SK-N-SH treated with all-trans-retinoic acid at 6 μM for 48 hours (cell line): ENCODE results near the gene CAPN11.

ENCODE experiments used
- ATAC-seq: fragments of 200-7000 bp; cut with Tn5 transposase; 3 replicates; pipeline ENCODE4 v1.9.1; 2020; ENCODE audit warnings: mild to moderate bottlenecking, moderate library complexity
- ARNTL ChIP-seq: fragments of 450-650 bp; formaldehyde crosslinking; IDR thresholded peaks from 2 replicates; pipeline ENCODE4 v1.5.0; 2020; ENCODE audit warnings: low read depth, mild to moderate bottlenecking, moderate library complexity, borderline replicate concordance
- BACH2 ChIP-seq: fragments of 250-450 bp; sonication (Bioruptor Pico); IDR thresholded peaks from 2 replicates; pipeline ENCODE4 v1.9.0; 2021; ENCODE audit warnings: mild to moderate bottlenecking, borderline replicate concordance
- CSDC2 ChIP-seq: fragments of 250-450 bp; sonication (Bioruptor Pico); IDR thresholded peaks from 2 replicates; pipeline ENCODE4 v1.5.0; 2020; ENCODE audit warnings: mild to moderate bottlenecking, moderate library complexity
- ESRRG ChIP-seq: fragments of 250-450 bp; sonication (Bioruptor Pico); IDR thresholded peaks from 2 replicates; pipeline ENCODE4 v1.6.1; 2021; ENCODE audit warnings: mild to moderate bottlenecking
- GLIS3 ChIP-seq: fragments of 250-450 bp; sonication (Bioruptor Pico); IDR thresholded peaks from 2 replicates; pipeline ENCODE4 v1.5.0; 2020; ENCODE audit warnings: mild to moderate bottlenecking, moderate library complexity
- ISL1 ChIP-seq: fragments of 250-450 bp; sonication (Bioruptor Pico); IDR thresholded peaks from 2 replicates; pipeline ENCODE4 v2.1.2; 2022; ENCODE audit warnings: mild to moderate bottlenecking, moderate library complexity
- OSR1 ChIP-seq: fragments of 250-450 bp; sonication (Bioruptor Pico); IDR thresholded peaks from 2 replicates; pipeline ENCODE4 v1.8.0; 2022; ENCODE audit warnings: moderate library complexity, mild to moderate bottlenecking, inconsistent platforms
- PPARA ChIP-seq: fragments of 250-450 bp; sonication (Bioruptor Pico); IDR thresholded peaks from 2 replicates; pipeline ENCODE4 v1.5.0; 2020; ENCODE audit warnings: mild to moderate bottlenecking, borderline replicate concordance
- RARB ChIP-seq: fragments of 250-450 bp; sonication (Bioruptor Pico); IDR thresholded peaks from 2 replicates; pipeline ENCODE4 v1.8.0; 2021; ENCODE audit warnings: mild to moderate bottlenecking, moderate library complexity
- SNAI2 ChIP-seq: fragments of 250-450 bp; sonication (Bioruptor Pico); IDR thresholded peaks from 2 replicates; pipeline ENCODE4 v1.5.0; 2020; ENCODE audit warnings: mild to moderate bottlenecking, moderate library complexity
- TOX ChIP-seq: fragments of 250-450 bp; sonication (Bioruptor Pico); IDR thresholded peaks from 2 replicates; pipeline ENCODE4 v1.8.0; 2021; ENCODE audit warnings: mild to moderate bottlenecking, moderate library complexity, borderline replicate concordance
- ZC3H10 ChIP-seq: fragments of 250-450 bp; sonication (Bioruptor Pico); IDR thresholded peaks from 2 replicates; pipeline ENCODE4 v1.5.1; 2021; ENCODE audit warnings: mild to moderate bottlenecking, moderate library complexity
- ZFP30 ChIP-seq: fragments of 450-650 bp; formaldehyde crosslinking; IDR thresholded peaks from 2 replicates; pipeline ENCODE4 v1.5.0; 2022; ENCODE audit warnings: mild to moderate bottlenecking, moderate library complexity
- ZNF565 ChIP-seq: fragments of 450-650 bp; formaldehyde crosslinking; conservative IDR thresholded peaks from 2 replicates; pipeline ENCODE4 v1.5.0; 2020; ENCODE audit warnings: low read depth, mild to moderate bottlenecking, moderate library complexity
- ZNF70 ChIP-seq: fragments of 450-650 bp; formaldehyde crosslinking; IDR thresholded peaks from 2 replicates; pipeline ENCODE4 v1.5.0; 2020; ENCODE audit warnings: mild to moderate bottlenecking, moderate library complexity
- ZNF8 ChIP-seq: fragments of 450-650 bp; formaldehyde crosslinking; IDR thresholded peaks from 2 replicates; pipeline ENCODE4 v1.5.0; 2020; ENCODE audit warnings: mild to moderate bottlenecking, moderate library complexity
- TF ChIP-seq, protein P1 (sequence below): fragments of 250-450 bp; sonication (Bioruptor Pico); IDR thresholded peaks from 2 replicates; pipeline ENCODE4 v1.5.0; 2020; ENCODE audit warnings: mild to moderate bottlenecking, moderate library complexity
- TF ChIP-seq, protein P2 (sequence below): fragments of 250-450 bp; sonication (Bioruptor Pico); IDR thresholded peaks from 2 replicates; pipeline ENCODE4 v1.5.1; 2020; ENCODE audit warnings: low read depth, mild to moderate bottlenecking, moderate library complexity
- TF ChIP-seq, protein P3 (sequence below): fragments of 250-450 bp; sonication (Bioruptor Pico); IDR thresholded peaks from 2 replicates; pipeline ENCODE4 v1.5.1; 2021; ENCODE audit warnings: mild to moderate bottlenecking, moderate library complexity
- TF ChIP-seq, protein P4 (sequence below): fragments of 250-450 bp; sonication (Bioruptor Pico); IDR thresholded peaks from 2 replicates; pipeline ENCODE4 v1.8.0; 2020; ENCODE audit warnings: mild to moderate bottlenecking, moderate library complexity, borderline replicate concordance
- TF ChIP-seq, protein P5 (sequence below): fragments of 250-450 bp; sonication (Bioruptor Pico); IDR thresholded peaks from 2 replicates; pipeline ENCODE4 v1.8.0; 2021; ENCODE audit warnings: low read depth, mild to moderate bottlenecking, moderate library complexity, borderline replicate concordance

The CAPN11 gene

DNA sequence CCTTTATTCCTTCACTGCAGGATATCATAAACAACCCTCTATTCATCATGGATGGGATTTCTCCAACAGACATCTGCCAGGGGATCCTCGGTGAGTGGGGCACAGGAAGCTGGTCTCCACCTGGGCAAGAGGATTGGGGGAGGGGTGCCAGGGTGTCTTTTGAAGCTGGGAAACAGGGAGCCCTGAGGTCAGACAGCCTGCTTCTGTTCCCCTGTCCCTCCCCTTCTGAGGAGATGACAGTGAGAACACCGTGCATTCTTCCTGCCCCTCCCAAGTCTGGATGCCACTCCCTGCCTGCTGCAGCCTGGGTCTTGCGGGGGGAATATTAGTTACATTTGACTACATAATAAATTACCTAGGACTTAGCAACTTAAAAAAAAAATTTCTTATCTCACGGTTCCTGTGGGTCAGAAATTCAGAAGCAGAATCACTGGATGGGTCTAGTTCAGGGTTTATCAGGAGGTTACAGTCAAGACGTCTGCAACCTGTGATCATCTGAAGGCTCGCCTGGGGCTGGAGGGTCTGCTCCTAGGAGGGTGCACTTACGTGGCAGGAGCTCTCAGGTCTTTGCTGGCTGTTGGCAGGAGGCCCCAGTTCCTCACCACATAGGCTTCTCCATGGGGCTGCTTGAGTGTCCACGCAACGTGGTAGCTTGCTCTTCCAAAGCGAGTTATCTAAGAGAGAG lies 11.4 kb downstream of the CAPN11 start:
- TF ChIP-seq, protein P1, sequence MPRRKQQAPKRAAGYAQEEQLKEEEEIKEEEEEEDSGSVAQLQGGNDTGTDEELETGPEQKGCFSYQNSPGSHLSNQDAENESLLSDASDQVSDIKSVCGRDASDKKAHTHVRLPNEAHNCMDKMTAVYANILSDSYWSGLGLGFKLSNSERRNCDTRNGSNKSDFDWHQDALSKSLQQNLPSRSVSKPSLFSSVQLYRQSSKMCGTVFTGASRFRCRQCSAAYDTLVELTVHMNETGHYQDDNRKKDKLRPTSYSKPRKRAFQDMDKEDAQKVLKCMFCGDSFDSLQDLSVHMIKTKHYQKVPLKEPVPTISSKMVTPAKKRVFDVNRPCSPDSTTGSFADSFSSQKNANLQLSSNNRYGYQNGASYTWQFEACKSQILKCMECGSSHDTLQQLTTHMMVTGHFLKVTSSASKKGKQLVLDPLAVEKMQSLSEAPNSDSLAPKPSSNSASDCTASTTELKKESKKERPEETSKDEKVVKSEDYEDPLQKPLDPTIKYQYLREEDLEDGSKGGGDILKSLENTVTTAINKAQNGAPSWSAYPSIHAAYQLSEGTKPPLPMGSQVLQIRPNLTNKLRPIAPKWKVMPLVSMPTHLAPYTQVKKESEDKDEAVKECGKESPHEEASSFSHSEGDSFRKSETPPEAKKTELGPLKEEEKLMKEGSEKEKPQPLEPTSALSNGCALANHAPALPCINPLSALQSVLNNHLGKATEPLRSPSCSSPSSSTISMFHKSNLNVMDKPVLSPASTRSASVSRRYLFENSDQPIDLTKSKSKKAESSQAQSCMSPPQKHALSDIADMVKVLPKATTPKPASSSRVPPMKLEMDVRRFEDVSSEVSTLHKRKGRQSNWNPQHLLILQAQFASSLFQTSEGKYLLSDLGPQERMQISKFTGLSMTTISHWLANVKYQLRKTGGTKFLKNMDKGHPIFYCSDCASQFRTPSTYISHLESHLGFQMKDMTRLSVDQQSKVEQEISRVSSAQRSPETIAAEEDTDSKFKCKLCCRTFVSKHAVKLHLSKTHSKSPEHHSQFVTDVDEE (CRISPR knock-in tag) = no peak
- TF ChIP-seq TOX (CRISPR knock-in tag) (no peak), ZFP30 (no peak), RARB (no peak), ESRRG (CRISPR knock-in tag) (no peak), CSDC2 (CRISPR knock-in tag) (no peak), ZNF8 (CRISPR knock-in tag) (no peak), BACH2 (CRISPR knock-in tag) (no peak), SNAI2 (CRISPR knock-in tag) (no peak), ISL1 (CRISPR knock-in tag) (no peak), ZC3H10 (CRISPR knock-in tag) (no peak), ZNF565 (CRISPR knock-in tag) (no peak), ZNF70 (CRISPR knock-in tag) (no peak)
- TF ChIP-seq, protein P2, sequence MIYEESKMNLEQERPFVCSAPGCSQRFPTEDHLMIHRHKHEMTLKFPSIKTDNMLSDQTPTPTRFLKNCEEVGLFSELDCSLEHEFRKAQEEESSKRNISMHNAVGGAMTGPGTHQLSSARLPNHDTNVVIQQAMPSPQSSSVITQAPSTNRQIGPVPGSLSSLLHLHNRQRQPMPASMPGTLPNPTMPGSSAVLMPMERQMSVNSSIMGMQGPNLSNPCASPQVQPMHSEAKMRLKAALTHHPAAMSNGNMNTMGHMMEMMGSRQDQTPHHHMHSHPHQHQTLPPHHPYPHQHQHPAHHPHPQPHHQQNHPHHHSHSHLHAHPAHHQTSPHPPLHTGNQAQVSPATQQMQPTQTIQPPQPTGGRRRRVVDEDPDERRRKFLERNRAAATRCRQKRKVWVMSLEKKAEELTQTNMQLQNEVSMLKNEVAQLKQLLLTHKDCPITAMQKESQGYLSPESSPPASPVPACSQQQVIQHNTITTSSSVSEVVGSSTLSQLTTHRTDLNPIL (CRISPR knock-in tag) = no peak
- TF ChIP-seq, protein P3, sequence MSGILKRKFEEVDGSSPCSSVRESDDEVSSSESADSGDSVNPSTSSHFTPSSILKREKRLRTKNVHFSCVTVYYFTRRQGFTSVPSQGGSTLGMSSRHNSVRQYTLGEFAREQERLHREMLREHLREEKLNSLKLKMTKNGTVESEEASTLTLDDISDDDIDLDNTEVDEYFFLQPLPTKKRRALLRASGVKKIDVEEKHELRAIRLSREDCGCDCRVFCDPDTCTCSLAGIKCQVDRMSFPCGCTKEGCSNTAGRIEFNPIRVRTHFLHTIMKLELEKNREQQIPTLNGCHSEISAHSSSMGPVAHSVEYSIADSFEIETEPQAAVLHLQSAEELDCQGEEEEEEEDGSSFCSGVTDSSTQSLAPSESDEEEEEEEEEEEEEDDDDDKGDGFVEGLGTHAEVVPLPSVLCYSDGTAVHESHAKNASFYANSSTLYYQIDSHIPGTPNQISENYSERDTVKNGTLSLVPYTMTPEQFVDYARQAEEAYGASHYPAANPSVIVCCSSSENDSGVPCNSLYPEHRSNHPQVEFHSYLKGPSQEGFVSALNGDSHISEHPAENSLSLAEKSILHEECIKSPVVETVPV (CRISPR knock-in tag) = no peak
- TF ChIP-seq, protein P4, sequence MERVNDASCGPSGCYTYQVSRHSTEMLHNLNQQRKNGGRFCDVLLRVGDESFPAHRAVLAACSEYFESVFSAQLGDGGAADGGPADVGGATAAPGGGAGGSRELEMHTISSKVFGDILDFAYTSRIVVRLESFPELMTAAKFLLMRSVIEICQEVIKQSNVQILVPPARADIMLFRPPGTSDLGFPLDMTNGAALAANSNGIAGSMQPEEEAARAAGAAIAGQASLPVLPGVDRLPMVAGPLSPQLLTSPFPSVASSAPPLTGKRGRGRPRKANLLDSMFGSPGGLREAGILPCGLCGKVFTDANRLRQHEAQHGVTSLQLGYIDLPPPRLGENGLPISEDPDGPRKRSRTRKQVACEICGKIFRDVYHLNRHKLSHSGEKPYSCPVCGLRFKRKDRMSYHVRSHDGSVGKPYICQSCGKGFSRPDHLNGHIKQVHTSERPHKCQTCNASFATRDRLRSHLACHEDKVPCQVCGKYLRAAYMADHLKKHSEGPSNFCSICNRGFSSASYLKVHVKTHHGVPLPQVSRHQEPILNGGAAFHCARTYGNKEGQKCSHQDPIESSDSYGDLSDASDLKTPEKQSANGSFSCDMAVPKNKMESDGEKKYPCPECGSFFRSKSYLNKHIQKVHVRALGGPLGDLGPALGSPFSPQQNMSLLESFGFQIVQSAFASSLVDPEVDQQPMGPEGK = no peak
- TF ChIP-seq, all 23 proteins: peak for 0
- no peak for ATAC-seq

DNA sequence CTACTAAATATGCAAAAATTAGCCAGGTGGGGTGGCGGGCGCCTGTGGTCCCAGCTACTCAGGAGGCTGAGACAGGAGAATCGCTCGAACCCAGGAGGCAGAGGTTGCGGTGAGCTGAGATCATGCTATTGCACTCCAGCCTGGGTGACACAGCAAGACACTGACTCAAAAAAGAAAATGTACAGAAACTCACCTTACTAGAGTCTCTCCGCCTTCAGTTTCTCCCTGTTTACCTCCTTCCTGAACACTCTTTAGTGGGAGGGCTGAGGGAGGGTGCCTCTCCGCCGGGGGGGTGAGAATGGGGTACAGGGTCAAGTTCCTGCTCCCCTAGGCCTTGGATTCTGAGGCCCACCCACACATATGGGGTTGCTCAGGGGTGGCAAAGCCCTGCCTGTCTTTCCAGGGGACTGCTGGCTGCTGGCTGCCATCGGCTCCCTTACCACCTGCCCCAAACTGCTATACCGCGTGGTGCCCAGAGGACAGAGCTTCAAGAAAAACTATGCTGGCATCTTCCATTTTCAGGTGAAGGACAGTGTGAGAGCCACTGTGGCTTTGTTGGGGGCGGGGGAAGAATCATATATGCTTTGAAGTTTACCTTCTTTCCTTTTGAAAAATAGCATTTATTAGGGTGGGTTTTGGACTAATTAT lies 13.4 kb downstream of the CAPN11 start:
- TF ChIP-seq BACH2 (CRISPR knock-in tag) (no peak), OSR1 (no peak), ZNF565 (CRISPR knock-in tag) (no peak), CSDC2 (CRISPR knock-in tag) (no peak)
- TF ChIP-seq, protein P1 (CRISPR knock-in tag) = no peak
- no peak for ATAC-seq

DNA sequence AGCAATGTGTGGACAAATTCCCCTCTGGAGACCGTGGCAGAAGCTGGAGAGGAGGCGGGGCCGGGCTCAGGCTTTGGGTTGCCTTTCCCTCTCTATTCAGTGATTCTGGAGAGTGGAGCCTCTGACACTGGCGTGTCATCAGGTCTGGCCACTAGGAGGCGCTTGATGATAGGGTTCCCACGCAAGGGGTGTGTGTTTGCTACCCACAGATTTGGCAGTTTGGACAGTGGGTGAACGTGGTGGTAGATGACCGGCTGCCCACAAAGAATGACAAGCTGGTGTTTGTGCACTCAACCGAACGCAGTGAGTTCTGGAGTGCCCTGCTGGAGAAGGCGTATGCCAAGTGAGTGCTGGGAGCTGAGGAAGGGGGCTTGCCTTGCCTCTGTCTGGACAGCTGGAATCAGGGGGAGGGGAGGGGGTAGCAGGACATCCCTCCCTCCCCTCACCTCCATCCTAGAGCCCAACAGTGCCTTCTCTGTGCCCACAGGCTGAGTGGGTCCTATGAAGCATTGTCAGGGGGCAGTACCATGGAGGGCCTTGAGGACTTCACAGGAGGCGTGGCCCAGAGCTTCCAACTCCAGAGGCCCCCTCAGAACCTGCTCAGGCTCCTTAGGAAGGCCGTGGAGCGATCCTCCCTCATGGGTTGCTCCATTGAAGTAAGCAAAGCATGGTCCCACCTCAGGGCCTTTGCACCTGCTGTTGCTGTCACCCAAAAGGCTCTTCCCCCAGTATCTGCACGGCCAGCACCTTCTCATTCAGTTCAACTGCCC lies 14.3 kb downstream of the CAPN11 start:
- ATAC-seq = peak; percentile 99
- no peak for TF ChIP-seq GLIS3 (CRISPR knock-in tag)
- TF ChIP-seq, protein P1 (CRISPR knock-in tag) = no peak
- TF ChIP-seq ZFP30 = no peak
- TF ChIP-seq CSDC2 (CRISPR knock-in tag) = no peak
- no peak for TF ChIP-seq ARNTL (CRISPR knock-in tag)
- TF ChIP-seq, protein P5, sequence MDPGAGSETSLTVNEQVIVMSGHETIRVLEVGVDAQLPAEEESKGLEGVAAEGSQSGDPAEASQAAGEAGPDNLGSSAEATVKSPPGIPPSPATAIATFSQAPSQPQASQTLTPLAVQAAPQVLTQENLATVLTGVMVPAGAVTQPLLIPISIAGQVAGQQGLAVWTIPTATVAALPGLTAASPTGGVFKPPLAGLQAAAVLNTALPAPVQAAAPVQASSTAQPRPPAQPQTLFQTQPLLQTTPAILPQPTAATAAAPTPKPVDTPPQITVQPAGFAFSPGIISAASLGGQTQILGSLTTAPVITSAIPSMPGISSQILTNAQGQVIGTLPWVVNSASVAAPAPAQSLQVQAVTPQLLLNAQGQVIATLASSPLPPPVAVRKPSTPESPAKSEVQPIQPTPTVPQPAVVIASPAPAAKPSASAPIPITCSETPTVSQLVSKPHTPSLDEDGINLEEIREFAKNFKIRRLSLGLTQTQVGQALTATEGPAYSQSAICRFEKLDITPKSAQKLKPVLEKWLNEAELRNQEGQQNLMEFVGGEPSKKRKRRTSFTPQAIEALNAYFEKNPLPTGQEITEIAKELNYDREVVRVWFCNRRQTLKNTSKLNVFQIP (CRISPR knock-in tag) = no peak
- no peak for TF ChIP-seq PPARA
